IMR-90 (cell line): ENCODE data around the gene PRDM15. TPM values are rescaled to one million over a fixed set of nuclear protein-coding genes. Genes with fewer than 3 reads are reported as not detected.

Experiments used
- ATAC-seq: fragments of 200-7000 bp; cut with Tn5 transposase; 2 replicates; pipeline ENCODE4 v1.9.1; 2020; ENCODE audit warnings: low read depth, mild to moderate bottlenecking, moderate library complexity
- BruUV-seq: library from RNA; stranded (reverse); fragments of 400-500 nt; replicated peaks from 2 replicates; lab custom pipeline; 2021; lab: Mats Ljungman, UMichigan
- CTCF ChIA-PET: fragments of 300-600 bp; formaldehyde crosslinking; extraction: SDS; loops from one replicate; lab custom pipeline; 2021; ENCODE audit warnings: antibody characterized with exemption; lab: Yijun Ruan, JAX
- POLR2A ChIA-PET: fragments of 300-600 bp; sonication (Branson Sonifier 250); formaldehyde crosslinking; loops from one replicate; lab custom pipeline; 2022; ENCODE audit warnings: antibody characterized with exemption; ENCODE audit not compliant: unreplicated experiment; lab: Charles Lee
- DNase-seq: peaks from one replicate; pipeline ENCODE4 v3.0.0; 2013
- H2AFZ ChIP-seq: replicated peaks from 2 replicates; pipeline ENCODE3; 2013; ENCODE audit warnings: low read length, mild to moderate bottlenecking; ENCODE audit not compliant: poor library complexity
- H2AK5ac ChIP-seq: 2 replicates; pipeline ENCODE4 v1.6.1; 2013; ENCODE audit warnings: low read depth, low read length, inconsistent platforms
- H2AK9ac ChIP-seq: replicated peaks from 2 replicates; pipeline ENCODE3; 2013; ENCODE audit warnings: mild to moderate bottlenecking, low read depth, low read length, moderate library complexity; ENCODE audit not compliant: poor library complexity
- H2BK120ac ChIP-seq: 2 replicates; pipeline ENCODE4 v1.6.1; 2013; ENCODE audit warnings: low read depth, low read length, inconsistent platforms
- H2BK15ac ChIP-seq: 3 replicates; pipeline ENCODE4 v1.6.1; 2013; ENCODE audit warnings: low read depth, low read length, inconsistent platforms
- H2BK20ac ChIP-seq: 2 replicates; pipeline ENCODE4 v1.6.1; 2013; ENCODE audit warnings: low read depth, mild to moderate bottlenecking, inconsistent platforms, low read length, moderate library complexity
- H2BK5ac ChIP-seq: 2 replicates; pipeline ENCODE4 v1.6.1; 2013; ENCODE audit warnings: mild to moderate bottlenecking, low read depth, low read length, inconsistent platforms; ENCODE audit not compliant: poor library complexity, severe bottlenecking
- H3K14ac ChIP-seq: replicated peaks from 2 replicates; pipeline ENCODE4 v1.6.1; 2013; ENCODE audit warnings: low read depth, low read length, inconsistent platforms
- H3K18ac ChIP-seq: 2 replicates; pipeline ENCODE4 v1.6.1; 2013; ENCODE audit warnings: low read depth, low read length, control low read depth
- H3K23ac ChIP-seq: 2 replicates; pipeline ENCODE4 v1.6.1; 2013; ENCODE audit warnings: low read depth, low read length, inconsistent platforms
- H3K27ac ChIP-seq: 2 replicates; pipeline ENCODE4 v1.5.1; 2013; ENCODE audit warnings: mild to moderate bottlenecking, control low read depth, low read length; ENCODE audit not compliant: insufficient read depth
- H3K27me3 ChIP-seq: 2 replicates; pipeline ENCODE4 v1.6.1; 2013; ENCODE audit warnings: low read length; ENCODE audit not compliant: control insufficient read depth, insufficient read depth
- H3K36me3 ChIP-seq: 2 replicates; pipeline ENCODE4 v1.6.1; 2013; ENCODE audit warnings: low read length, mixed read lengths; ENCODE audit not compliant: control insufficient read depth, insufficient read depth
- H3K4ac ChIP-seq: 2 replicates; pipeline ENCODE4 v1.6.1; 2013; ENCODE audit warnings: low read depth, low read length, inconsistent platforms
- H3K4me1 ChIP-seq: 2 replicates; pipeline ENCODE4 v1.6.1; 2013; ENCODE audit warnings: low read length, mixed read lengths; ENCODE audit not compliant: control insufficient read depth, insufficient read depth
- H3K4me2 ChIP-seq: 2 replicates; pipeline ENCODE4 v1.6.1; 2013; ENCODE audit warnings: low read depth, mild to moderate bottlenecking, control low read depth, low read length, moderate library complexity
- H3K4me3 ChIP-seq: 2 replicates; pipeline ENCODE4 v1.5.1; 2013; ENCODE audit warnings: low read depth, mild to moderate bottlenecking, control low read depth, low read length, moderate library complexity; ENCODE audit not compliant: insufficient read depth
- H3K56ac ChIP-seq: 2 replicates; pipeline ENCODE4 v1.6.1; 2013; ENCODE audit warnings: low read length, inconsistent platforms; ENCODE audit not compliant: insufficient read depth; ENCODE audit errors: extremely low read depth
- H3K79me1 ChIP-seq, 2 experiments: 2 replicates each; pipeline ENCODE4 v1.6.1; 2013; ENCODE audit warnings: low read length in 2 of 2, inconsistent platforms in 1 of 2, low read depth in 1 of 2
- H3K9ac ChIP-seq: 2 replicates; pipeline ENCODE4 v1.6.1; 2013; ENCODE audit warnings: low read depth, low read length, control low read depth
- H3K9me1 ChIP-seq: 2 replicates; pipeline ENCODE4 v1.6.1; 2013; ENCODE audit warnings: low read length, inconsistent platforms; ENCODE audit not compliant: insufficient read depth
- H3K9me3 ChIP-seq: 2 replicates; pipeline ENCODE4 v1.6.1; 2013; ENCODE audit warnings: low read length; ENCODE audit not compliant: control insufficient read depth, insufficient read depth
- H4K20me1 ChIP-seq: 2 replicates; pipeline ENCODE4 v1.6.1; 2013; ENCODE audit warnings: low read length, inconsistent platforms; ENCODE audit not compliant: insufficient read depth
- H4K5ac ChIP-seq: 2 replicates; pipeline ENCODE4 v1.6.1; 2013; ENCODE audit warnings: mild to moderate bottlenecking, low read depth, low read length, control low read depth
- H4K8ac ChIP-seq, 2 experiments: 2 replicates each; pipeline ENCODE4 v1.6.1; 2013; ENCODE audit warnings: low read depth in 2 of 2, low read length in 2 of 2, control low read depth in 1 of 2, inconsistent platforms in 1 of 2
- H4K91ac ChIP-seq: 2 replicates; pipeline ENCODE4 v1.6.1; 2013; ENCODE audit warnings: low read depth, low read length, inconsistent platforms; ENCODE audit not compliant: insufficient read depth
- RCOR1 ChIP-seq: IDR thresholded peaks from 2 replicates; pipeline ENCODE4 v1.6.1; 2012; ENCODE audit warnings: mild to moderate bottlenecking, low read length, improper control_type of control experiment; ENCODE audit not compliant: insufficient replicate concordance
- SMC3 ChIP-seq: fragments of 150-350 bp; IDR thresholded peaks from 2 replicates; pipeline ENCODE4 v1.6.1; 2016; ENCODE audit warnings: low read depth, mild to moderate bottlenecking, antibody characterized with exemption, low read length, moderate library complexity
- WGBS, 2 experiments: methylation state at CpG; one replicate each; pipeline versions ENCODE4 v1.1.5 to v1.1.7; 2013; ENCODE audit warnings: missing lambda C conversion rate in 2 of 2; ENCODE audit not compliant: insufficient read length in 1 of 2; ENCODE audit errors: extremely low coverage in 2 of 2; 5-methylcytosine and 5-hydroxymethylcytosine counted together
- dilution Hi-C: fragments of 300-500 bp; cut with HindIII; formaldehyde crosslinking; loops from one replicate; pipeline ENCODE4 v1.14.3; 2018; ENCODE audit warnings: low sequenced_read_pairs; ENCODE audit not compliant: unreplicated experiment
- in situ Hi-C: fragments of 300-500 bp; cut with MboI; formaldehyde crosslinking; loops from 3 replicates; pipeline ENCODE4 v1.14.3; 2019; ENCODE audit warnings: low sequenced_read_pairs, inconsistent platforms, mixed read lengths
- intact Hi-C: fragments of 100-400 bp; cut with micrococcal nuclease; formaldehyde crosslinking; loops from 2 replicates; pipeline ENCODE4 v1.10.0; 2022
- polyA plus RNA-seq, 3 experiments: library from polyadenylated mRNA; depleted of rRNA; stranded (reverse); fragments of >200 nt; gene quantifications; 2 replicates each; pipeline ENCODE4 v1.2.3, GENCODE V29; 2012; ENCODE audit warnings: low replicate concordance in 1 of 3
- total RNA-seq: library from RNA; depleted of rRNA; stranded (reverse); fragments of >200 nt; gene quantifications from 2 replicates; pipeline ENCODE4 v1.2.3, GENCODE V29; 2012

PRDM15 gene
- total and polyA plus RNA-seq, 2 of the 4 experiments (the other 2 are of a cell fraction): 7.3 to 8.8 TPM

DNA sequence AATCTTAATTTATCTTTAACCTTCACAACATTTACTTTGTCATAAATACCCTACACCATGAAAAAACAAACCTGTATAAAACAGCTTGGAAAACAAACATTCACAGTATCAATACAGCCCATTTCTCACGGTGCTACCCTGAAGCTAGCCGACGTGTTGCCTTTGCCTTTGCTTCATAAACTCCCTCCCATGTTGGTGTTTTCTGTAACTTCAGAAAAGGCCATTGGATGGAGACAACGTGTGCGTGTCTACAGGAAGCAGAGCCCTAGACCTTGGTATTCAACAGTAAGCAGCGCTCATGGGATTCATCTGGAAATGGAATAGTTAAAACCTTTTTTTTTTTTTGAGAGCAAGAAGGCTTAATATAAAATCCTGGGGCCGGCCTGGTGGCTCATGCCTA is 7.2 kb upstream of the PRDM15 start:
- no peak overlapping the region for H2BK15ac ChIP-seq
- no peak overlapping the region for H2AK5ac ChIP-seq
- no peak overlapping the region for H3K4me3 ChIP-seq
- no TSS peak for BruUV-seq
- no peak overlapping the region for H3K9ac ChIP-seq
- no peak overlapping the region for H4K5ac ChIP-seq
- in situ Hi-C loops: no loop called here
- H3K23ac ChIP-seq: no peak overlapping the region
- peaks cover 14% of the 10 kb centered on the region for H3K36me3 ChIP-seq
- H3K79me1 ChIP-seq: no peaks in the 10 kb centered on the region
- no peak for ATAC-seq
- H2AK9ac ChIP-seq: no peak overlapping the region
- dilution Hi-C loops: no loop called here
- no peak overlapping the region for H2BK120ac ChIP-seq
- H3K9me1 ChIP-seq: peaks cover 6% of the 10 kb centered on the region; the same call in 1 of the 2 replicates
- H3K4ac ChIP-seq: no peak overlapping the region
- no peak overlapping the region for H3K56ac ChIP-seq
- no peak for DNase-seq
- no peak overlapping the region for H2AFZ ChIP-seq
- POLR2A ChIA-PET: no interaction called here
- no peak overlapping the region for H2BK5ac ChIP-seq
- 87% methylated on average over 3 of the region's 7 CpGs; no CpG with 5 or more reads in 1 of the 2 experiments for WGBS, 2 experiments
- no peak overlapping the region for H2BK20ac ChIP-seq
- H3K14ac ChIP-seq: no peak overlapping the region
- no peaks in the 10 kb centered on the region for H3K9me3 ChIP-seq
- no peak overlapping the region for H3K4me2 ChIP-seq
- TF ChIP-seq SMC3 (no peak), RCOR1 (no peak)
- no peak overlapping the region for H4K91ac ChIP-seq
- no peak overlapping the region for H3K18ac ChIP-seq
- no peak overlapping the region for H4K8ac ChIP-seq
- H3K4me1 ChIP-seq: peaks cover 2% of the 10 kb centered on the region; the same call in 1 of the 2 replicates
- H3K27me3 ChIP-seq: no peaks in the 10 kb centered on the region
- no peak overlapping the region for H3K27ac ChIP-seq
- H4K20me1 ChIP-seq: no peaks in the 10 kb centered on the region; the same call in 1 of the 2 replicates
- intact Hi-C loops: no loop called here
- CTCF ChIA-PET: no interaction called here
